GM23248 (cell line): ENCODE data around the gene TAPBPL. TPM values are rescaled to one million over a fixed set of nuclear protein-coding genes. Genes with fewer than 3 reads are reported as not detected.

Source experiments
- DNase-seq: peaks from one replicate; pipeline ENCODE4 v3.0.0-alpha.2; 2015
- H2AFZ ChIP-seq: fragments of 200-600 bp; sonication (generic); 2 replicates; pipeline ENCODE4 v1.6.1; 2016; ENCODE audit warnings: antibody characterized with exemption
- H3F3A ChIP-seq: fragments of 200-600 bp; sonication (generic); 2 replicates; pipeline ENCODE4 v1.6.1; 2016; ENCODE audit warnings: mild to moderate bottlenecking, antibody characterized with exemption, mixed run types; ENCODE audit not compliant: insufficient read depth
- H3K27ac ChIP-seq: fragments of 200-600 bp; sonication (generic); 2 replicates; pipeline ENCODE4 v1.5.1; 2016; ENCODE audit warnings: mild to moderate bottlenecking
- H3K27me3 ChIP-seq: fragments of 200-600 bp; sonication (generic); replicated peaks from 2 replicates; pipeline ENCODE4 v1.6.1; 2016; ENCODE audit warnings: mild to moderate bottlenecking; ENCODE audit not compliant: insufficient read depth
- H3K36me3 ChIP-seq: fragments of 200-600 bp; sonication (generic); 2 replicates; pipeline ENCODE4 v1.6.1; 2016; ENCODE audit warnings: low read depth, mild to moderate bottlenecking
- H3K4me1 ChIP-seq: fragments of 200-600 bp; sonication (generic); 2 replicates; pipeline ENCODE4 v1.6.1; 2016; ENCODE audit warnings: mild to moderate bottlenecking; ENCODE audit not compliant: insufficient read depth
- H3K4me2 ChIP-seq: fragments of 200-600 bp; sonication (generic); one replicate; pipeline ENCODE4 v1.6.1; 2016; ENCODE audit warnings: mild to moderate bottlenecking; ENCODE audit not compliant: unreplicated experiment
- H3K4me3 ChIP-seq: fragments of 200-600 bp; sonication (generic); 2 replicates; pipeline ENCODE4 v1.5.1; 2016; ENCODE audit warnings: mild to moderate bottlenecking
- H3K79me2 ChIP-seq: fragments of 200-600 bp; sonication (generic); 2 replicates; pipeline ENCODE4 v1.6.1; 2016; ENCODE audit warnings: mild to moderate bottlenecking; ENCODE audit not compliant: insufficient read depth
- H3K9ac ChIP-seq: fragments of 200-600 bp; sonication (generic); 2 replicates; pipeline ENCODE4 v1.6.1; 2016; ENCODE audit warnings: mild to moderate bottlenecking
- H3K9me2 ChIP-seq: fragments of 200-600 bp; sonication (generic); 2 replicates; pipeline ENCODE4 v1.6.1; 2016; ENCODE audit warnings: mixed run types, mild to moderate bottlenecking, moderate library complexity; ENCODE audit not compliant: insufficient read depth
- H3K9me3 ChIP-seq: fragments of 200-600 bp; sonication (generic); one replicate; pipeline ENCODE4 v1.6.1; 2017; ENCODE audit warnings: low read depth
- H4K20me1 ChIP-seq: fragments of 200-600 bp; sonication (generic); 2 replicates; pipeline ENCODE4 v1.6.0; 2016; ENCODE audit not compliant: insufficient read depth
- EZH2 ChIP-seq: fragments of 200-600 bp; sonication (generic); IDR thresholded peaks from 2 replicates; pipeline ENCODE4 v1.6.1; 2018; ENCODE audit warnings: antibody characterized with exemption, mild to moderate bottlenecking; ENCODE audit not compliant: insufficient read depth, poor library complexity, severe bottlenecking
- EZH2phosphoT487 ChIP-seq: fragments of 200-600 bp; sonication (generic); IDR thresholded peaks from 2 replicates; pipeline ENCODE4 v1.6.1; 2018; ENCODE audit warnings: antibody characterized with exemption, moderate library complexity, mild to moderate bottlenecking, low read depth; ENCODE audit not compliant: insufficient read depth
- WGBS, 2 experiments: methylation state at CpG; one replicate each; pipeline ENCODE4 v1.1.6; 2015 to 2017; ENCODE audit warnings: low lambda C conversion rate in 2 of 2, low coverage in 1 of 2; ENCODE audit errors: missing lambda C conversion rate in 2 of 2; 5-methylcytosine and 5-hydroxymethylcytosine counted together
- in situ Hi-C: fragments of 300-500 bp; cut with MboI; formaldehyde crosslinking; loops from 2 replicates; pipeline ENCODE4 v1.15.0; 2020
- polyA plus RNA-seq: library from polyadenylated mRNA; unstranded; fragments of >200 nt; fragmentation: Nextera tagmentation; extraction: Ambion mirVana; gene quantifications from 2 replicates; pipeline ENCODE4 v1.2.1, GENCODE V29; 2016
- total RNA-seq: library from RNA; depleted of rRNA; stranded (reverse); fragments of >200 nt; shearing (Covaris generic); gene quantifications from 2 replicates; pipeline ENCODE4 v1.2.3, GENCODE V29; 2014

TAPBPL gene
- total and polyA plus RNA-seq, 2 experiments from 2014 or later: 7.8 to 9.2 TPM

DNA sequence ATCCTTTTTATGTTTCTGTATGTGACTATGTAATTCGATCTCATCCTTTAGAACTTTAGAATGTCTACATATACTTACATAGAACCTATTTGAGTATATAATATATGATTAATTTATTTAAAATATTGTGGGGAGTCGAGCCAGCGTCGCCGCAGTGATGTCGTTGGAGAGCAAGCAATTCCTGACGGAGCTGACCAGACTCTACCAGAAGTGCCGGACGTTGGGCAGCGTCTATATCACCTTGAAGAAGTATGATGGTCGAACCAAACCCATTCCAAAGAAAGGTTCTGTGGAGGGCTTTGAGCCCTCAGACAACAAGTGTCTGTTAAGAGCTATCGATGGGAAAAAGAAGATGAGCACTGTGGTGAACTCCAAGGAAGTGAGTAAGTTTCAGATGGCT, 13.5 kb upstream of the TAPBPL start:
- WGBS, 2 experiments: 93 to 94% methylated on average over 12 of the region's 12 CpGs
- H4K20me1 ChIP-seq: no peaks in the 10 kb centered on the region
- no peak overlapping the region for H3K27ac ChIP-seq
- TF ChIP-seq EZH2 (no peak), EZH2phosphoT487 (no peak)
- H2AFZ ChIP-seq: no peak overlapping the region
- H3F3A ChIP-seq: no peaks in the 10 kb centered on the region
- no peaks in the 10 kb centered on the region for H3K9me2 ChIP-seq
- H3K27me3 ChIP-seq: no peaks in the 10 kb centered on the region
- H3K79me2 ChIP-seq: no peaks in the 10 kb centered on the region
- no peak overlapping the region for H3K9ac ChIP-seq
- H3K9me3 ChIP-seq: no peaks in the 10 kb centered on the region
- H3K4me2 ChIP-seq: no peak overlapping the region
- H3K36me3 ChIP-seq: no peaks in the 10 kb centered on the region
- no peaks in the 10 kb centered on the region for H3K4me1 ChIP-seq
- no peak for DNase-seq
- no peak overlapping the region for H3K4me3 ChIP-seq
- in situ Hi-C loops: no loop called here

DNA sequence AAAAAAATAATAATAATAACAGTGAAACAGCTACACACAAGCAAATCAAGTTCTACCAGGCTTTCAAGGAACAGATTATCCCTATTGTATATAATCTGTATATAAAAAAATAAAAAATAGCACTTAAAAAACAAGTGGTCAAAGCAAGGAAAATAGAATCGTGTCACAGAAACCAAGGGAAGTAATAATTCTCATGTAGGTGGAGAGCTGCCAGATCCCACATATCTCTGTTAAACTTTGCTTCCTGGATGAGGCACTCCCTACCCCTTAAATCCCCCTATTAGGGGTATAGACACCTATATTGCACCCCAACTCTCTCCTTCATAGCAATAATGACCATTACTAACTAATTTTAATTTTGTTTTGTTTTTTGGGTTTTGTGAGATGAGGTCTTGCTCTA, 11.5 kb upstream of the TAPBPL start:
- no peaks in the 10 kb centered on the region for H3K9me3 ChIP-seq
- no peak overlapping the region for H3K4me2 ChIP-seq
- no peak overlapping the region for H2AFZ ChIP-seq
- no peaks in the 10 kb centered on the region for H3K36me3 ChIP-seq
- WGBS, 2 experiments: 41 to 56% methylated on average over 1 of the region's 1 CpG
- H3K4me1 ChIP-seq: no peaks in the 10 kb centered on the region
- H3K9ac ChIP-seq: no peak overlapping the region
- H4K20me1 ChIP-seq: no peaks in the 10 kb centered on the region
- no peaks in the 10 kb centered on the region for H3F3A ChIP-seq
- H3K9me2 ChIP-seq: no peaks in the 10 kb centered on the region
- no peaks in the 10 kb centered on the region for H3K79me2 ChIP-seq
- H3K27me3 ChIP-seq: no peaks in the 10 kb centered on the region
- no peak overlapping the region for H3K4me3 ChIP-seq
- TF ChIP-seq EZH2 (no peak), EZH2phosphoT487 (no peak)
- in situ Hi-C loops: no loop called here
- H3K27ac ChIP-seq: no peak overlapping the region
- no peak for DNase-seq

- DNase-seq: no peak
- no peak for TF ChIP-seq EZH2
- no peak for TF ChIP-seq EZH2phosphoT487
- Histone ChIP-seq H3K9me2 (no peaks in the 10 kb centered on the region), H3K9me3 (no peaks in the 10 kb centered on the region), H3K4me1 (no peaks in the 10 kb centered on the region), H3K4me2 (no peak overlapping the region), H3K79me2 (no peaks in the 10 kb centered on the region), H3F3A (no peaks in the 10 kb centered on the region), H3K36me3 (peaks cover 3% of the 10 kb centered on the region; the same call in 1 of the 2 replicates), H3K27ac (no peak overlapping the region), H2AFZ (no peak overlapping the region), H3K27me3 (no peaks in the 10 kb centered on the region), H3K4me3 (no peak overlapping the region), H4K20me1 (no peaks in the 10 kb centered on the region), H3K9ac (no peak overlapping the region)
- in situ Hi-C loops: no loop called here
- 82 to 85% methylated on average over 9 of the region's 9 CpGs for WGBS, 2 experiments
Measured at GRCh38 chr12:6442836-6443235, 9.0 kb upstream of the TAPBPL start.

DNA sequence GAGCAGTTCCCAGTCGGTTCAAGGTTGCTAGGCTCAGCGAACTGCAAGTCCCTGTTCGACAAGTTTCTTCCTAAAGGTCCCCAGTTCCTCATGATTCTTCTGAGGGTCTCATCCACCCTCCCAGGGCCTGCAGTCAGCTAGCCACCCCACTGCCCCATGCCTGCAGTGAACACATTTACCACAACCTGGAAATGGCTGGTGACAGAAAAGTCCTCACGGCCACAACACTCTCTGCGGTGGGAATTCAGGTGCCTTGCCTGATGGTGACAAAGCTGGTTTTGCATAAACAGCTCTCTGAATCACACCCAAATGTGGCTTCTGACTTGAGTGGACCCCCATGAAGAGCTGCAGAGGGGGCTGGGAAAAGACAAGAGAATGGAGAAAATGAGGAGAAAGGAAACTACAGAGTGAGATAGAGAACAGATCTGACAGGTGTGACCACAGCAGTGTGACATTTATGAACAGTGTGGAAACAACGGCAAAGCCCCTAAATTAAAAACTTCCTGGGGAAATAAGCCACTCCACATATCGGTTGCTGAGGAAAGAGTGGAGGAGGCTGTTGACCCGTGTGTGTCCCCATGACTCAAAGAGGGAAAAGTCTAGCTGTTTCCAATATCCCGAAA, 8.4 kb upstream of the TAPBPL start:
- in situ Hi-C loops: no loop called here
- no peaks in the 10 kb centered on the region for H3K79me2 ChIP-seq

More for the DNA sequence above, 8.4 kb upstream of the TAPBPL start:
- 67 to 72% methylated on average over 9 of the region's 9 CpGs for WGBS, 2 experiments
- Histone ChIP-seq H4K20me1 (no peaks in the 10 kb centered on the region), H3K9ac (no peak overlapping the region), H3K4me2 (no peak overlapping the region), H3K4me3 (no peak overlapping the region), H3K27ac (no peak overlapping the region), H2AFZ (no peak overlapping the region), H3K9me2 (no peaks in the 10 kb centered on the region), H3K9me3 (no peaks in the 10 kb centered on the region), H3K4me1 (no peaks in the 10 kb centered on the region), H3K36me3 (peaks cover 3% of the 10 kb centered on the region; the same call in 1 of the 2 replicates), H3F3A (no peaks in the 10 kb centered on the region), H3K27me3 (no peaks in the 10 kb centered on the region)
- DNase-seq: no peak
- TF ChIP-seq EZH2 (no peak), EZH2phosphoT487 (no peak)
